HFFc6 (cell line): ENCODE results near the gene HSPA4. TPM values are rescaled to one million over a fixed set of nuclear protein-coding genes. Genes with fewer than 3 reads are reported as not detected.
A peak's percentile ranks its signal among the peaks of the same experiment; 100 is the strongest.

Experiments
- DNase-seq: peaks from one replicate; pipeline ENCODE4 v3.0.0-alpha.2; 2018
- H3K27ac Mint-ChIP-seq: 2 replicates; pipeline ENCODE4 v1.8.0; 2020; ENCODE audit warnings: mild to moderate bottlenecking, mixed read lengths
- H3K27me3 Mint-ChIP-seq: 2 replicates; pipeline ENCODE4 v1.8.0; 2021; ENCODE audit warnings: mild to moderate bottlenecking, moderate library complexity, mixed read lengths; ENCODE audit not compliant: insufficient read depth
- H3K36me3 Mint-ChIP-seq: 2 replicates; pipeline ENCODE4 v1.8.0; 2021; ENCODE audit warnings: low read depth, mixed read lengths
- H3K4me1 Mint-ChIP-seq: 2 replicates; pipeline ENCODE4 v1.8.0; 2020; ENCODE audit warnings: low read depth, mixed read lengths
- H3K4me3 Mint-ChIP-seq: 2 replicates; pipeline ENCODE4 v1.8.0; 2020; ENCODE audit warnings: mild to moderate bottlenecking, moderate library complexity, mixed read lengths
- H3K9me3 Mint-ChIP-seq: 2 replicates; pipeline ENCODE4 v1.8.0; 2020; ENCODE audit warnings: mild to moderate bottlenecking, mixed read lengths
- CTCF ChIP-seq: fragments of 200-600 bp; sonication (generic); IDR thresholded peaks from 2 replicates; pipeline ENCODE4 v1.5.0; 2021; ENCODE audit warnings: antibody characterized with exemption, mild to moderate bottlenecking
- total RNA-seq, 6 experiments: library from RNA; stranded (reverse); fragmentation: NEBNext Ultra II Directional; extraction: Animal tissue kit (Norgen Biotek cat#: 25700); gene quantifications; 2 replicates in 1 of 6; 3 replicates in 5 of 6; pipeline ENCODE4 v1.2.3, GENCODE V29; 2021

The HSPA4 gene
- total RNA-seq, 6 experiments from 2014 or later, result 181 to 235 (median 214) TPM

- TF ChIP-seq CTCF, result no peak
- Mint-ChIP-seq H3K4me3 (no peak overlapping the region), H3K27ac (peak overlapping the region; percentile 22; the same call in 1 of the 2 replicates), H3K27me3 (no peaks in the 10 kb centered on the region), H3K4me1 (peaks cover 35% of the 10 kb centered on the region), H3K36me3 (peaks cover 7% of the 10 kb centered on the region), H3K9me3 (no peaks in the 10 kb centered on the region)
- no peak for DNase-seq
Measured at GRCh38 chr5:133062276-133062675, 10.5 kb downstream of the HSPA4 start.

- DNase-seq, result no peak
- H3K4me3 Mint-ChIP-seq, result no peak overlapping the region
- H3K27ac Mint-ChIP-seq, result no peak overlapping the region
- peaks cover 26% of the 10 kb centered on the region for H3K4me1 Mint-ChIP-seq
- peaks cover 23% of the 10 kb centered on the region for H3K36me3 Mint-ChIP-seq
- no peak for TF ChIP-seq CTCF
- H3K27me3 Mint-ChIP-seq, result no peaks in the 10 kb centered on the region
- no peaks in the 10 kb centered on the region for H3K9me3 Mint-ChIP-seq
Measured at GRCh38 chr5:133063965-133064364, 12.2 kb downstream of the HSPA4 start.

GRCh38 chr5:133065471-133065870 lies 13.7 kb downstream of the HSPA4 start:
- H3K9me3 Mint-ChIP-seq, result no peaks in the 10 kb centered on the region
- no peak for DNase-seq
- H3K27ac Mint-ChIP-seq, result no peak overlapping the region
- no peak for TF ChIP-seq CTCF
- H3K4me3 Mint-ChIP-seq, result no peak overlapping the region
- no peaks in the 10 kb centered on the region for H3K27me3 Mint-ChIP-seq
- peaks cover 29% of the 10 kb centered on the region for H3K36me3 Mint-ChIP-seq
- H3K4me1 Mint-ChIP-seq, result peaks cover 22% of the 10 kb centered on the region

GRCh38 chr5:133066045-133066444 lies 14.2 kb downstream of the HSPA4 start:
- Mint-ChIP-seq H3K36me3 (peaks cover 34% of the 10 kb centered on the region), H3K27ac (no peak overlapping the region), H3K4me1 (peaks cover 22% of the 10 kb centered on the region), H3K9me3 (no peaks in the 10 kb centered on the region), H3K27me3 (no peaks in the 10 kb centered on the region), H3K4me3 (no peak overlapping the region)
- DNase-seq, result no peak
- TF ChIP-seq CTCF, result no peak

- no peak overlapping the region for H3K4me3 Mint-ChIP-seq
- peaks cover 43% of the 10 kb centered on the region for H3K4me1 Mint-ChIP-seq
- H3K36me3 Mint-ChIP-seq, result peaks cover 66% of the 10 kb centered on the region
- no peaks in the 10 kb centered on the region for H3K9me3 Mint-ChIP-seq
- H3K27me3 Mint-ChIP-seq, result no peaks in the 10 kb centered on the region
- DNase-seq, result no peak
- peak overlapping the region; percentile 9; the same call in 1 of the 2 replicates for H3K27ac Mint-ChIP-seq
- TF ChIP-seq CTCF, result no peak
Measured at GRCh38 chr5:133072021-133072420, 20.2 kb downstream of the HSPA4 start.
